Measurements from ENCODE around the gene IGFL4.

The IGFL4 gene

GRCh38 chr19:46018729-46019251 lies 22.0 kb downstream of the IGFL4 start:
- DNase-seq = no peak

DNA sequence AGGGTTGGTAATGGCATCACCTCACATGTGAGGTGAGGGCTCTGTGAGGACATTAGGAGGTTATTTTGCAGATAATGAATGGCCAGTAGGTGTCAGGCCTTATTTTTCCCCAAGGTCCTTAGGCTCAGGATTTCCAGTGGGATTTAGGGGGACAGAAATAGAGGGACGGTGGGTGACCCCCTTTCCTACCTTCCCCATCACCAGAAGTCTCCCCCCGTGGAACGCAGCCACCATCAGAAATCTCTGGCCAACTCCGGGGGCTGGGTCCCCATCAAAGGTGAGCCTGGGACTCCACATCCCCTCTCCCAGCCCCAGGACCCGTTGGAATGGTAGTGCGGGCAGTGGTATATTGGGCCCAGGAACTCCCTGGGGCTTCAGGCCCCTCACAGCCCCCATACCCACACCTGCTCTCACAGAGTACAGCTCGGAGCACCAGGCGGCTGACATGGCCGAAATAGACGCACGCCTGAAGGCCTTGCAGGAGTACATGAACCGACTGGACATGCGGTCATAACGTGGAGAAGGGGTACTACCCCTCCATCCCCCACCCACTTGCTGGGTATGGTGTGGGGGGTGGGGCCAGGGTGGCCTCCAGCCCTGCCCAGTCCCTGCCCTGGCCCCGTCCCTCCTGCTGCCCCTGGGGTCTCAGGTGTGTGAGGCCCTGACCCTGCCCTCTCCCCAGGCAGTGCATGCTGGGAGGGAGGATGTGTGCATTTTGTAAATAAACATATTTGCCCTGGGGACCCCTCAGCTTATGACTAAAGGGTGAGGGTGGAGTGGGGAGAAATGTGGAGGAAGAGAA lies 22.7 kb downstream of the IGFL4 start:
- DNase-seq = no peak

DNA sequence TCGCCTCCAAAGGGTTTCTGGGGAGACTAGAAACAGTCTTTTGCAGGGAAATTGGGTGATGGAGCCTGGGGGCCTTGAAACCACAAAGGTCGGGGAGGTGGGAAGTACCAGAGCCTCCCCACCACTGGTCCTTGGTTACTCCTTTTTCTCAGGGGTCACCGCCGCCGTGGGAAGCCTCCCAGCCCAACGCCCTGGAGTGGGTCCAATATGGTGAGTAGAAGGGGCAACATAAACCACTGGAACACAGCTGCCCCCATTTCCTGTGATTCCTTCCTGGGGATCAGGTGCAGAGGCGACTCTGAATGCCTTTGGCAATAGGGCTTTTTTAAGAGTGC lies 23.7 kb downstream of the IGFL4 start:
- DNase-seq = no peak

- peak; percentile 69 for DNase-seq
These were observed 24.2 kb downstream of the IGFL4 start for GRCh38 chr19:46016426-46017094.

DNA sequence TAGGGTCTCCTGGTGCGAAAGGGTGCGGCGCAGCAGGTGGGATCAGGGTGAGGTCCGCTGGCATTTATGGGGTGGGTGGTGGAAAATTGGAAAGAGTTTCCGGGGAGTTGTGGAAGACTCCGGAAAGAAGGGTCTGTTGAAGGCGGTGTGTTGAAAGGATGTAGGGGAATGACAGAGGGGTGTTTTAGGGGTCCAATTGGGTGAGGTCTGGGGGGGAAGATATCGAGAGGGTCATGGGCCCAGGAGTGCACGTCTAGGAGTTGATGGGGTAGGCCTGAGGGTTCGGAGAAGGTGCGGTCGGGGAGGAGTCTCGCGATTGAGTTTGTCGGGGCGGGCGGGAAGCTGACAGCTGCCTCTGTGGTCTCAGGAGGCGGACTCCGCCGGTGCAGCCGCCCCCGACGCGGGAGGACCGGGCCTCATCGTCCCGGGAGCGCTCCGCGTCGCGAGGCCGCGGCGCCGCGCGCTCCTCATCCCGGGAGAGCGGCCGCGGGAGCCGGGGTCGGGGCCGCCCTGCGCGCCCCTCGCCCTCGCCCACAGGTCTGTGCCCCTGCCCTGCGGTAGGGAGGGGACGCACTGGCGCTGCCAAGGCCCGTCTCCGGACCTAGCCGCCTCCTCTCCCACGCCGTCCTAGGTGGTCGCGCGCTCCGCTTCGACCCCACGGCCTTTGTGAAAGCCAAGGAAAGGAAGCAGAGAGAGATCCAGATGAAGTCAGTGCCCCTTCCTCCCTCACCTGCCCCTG lies 24.9 kb downstream of the IGFL4 start:
- peak; percentile 36 for DNase-seq

GRCh38 chr19:46014941-46015686 lies 25.7 kb downstream of the IGFL4 start:
- peak; percentile 48 for DNase-seq

GRCh38 chr19:46014534-46014933 lies 26.3 kb downstream of the IGFL4 start:
- DNase-seq = no peak

DNA sequence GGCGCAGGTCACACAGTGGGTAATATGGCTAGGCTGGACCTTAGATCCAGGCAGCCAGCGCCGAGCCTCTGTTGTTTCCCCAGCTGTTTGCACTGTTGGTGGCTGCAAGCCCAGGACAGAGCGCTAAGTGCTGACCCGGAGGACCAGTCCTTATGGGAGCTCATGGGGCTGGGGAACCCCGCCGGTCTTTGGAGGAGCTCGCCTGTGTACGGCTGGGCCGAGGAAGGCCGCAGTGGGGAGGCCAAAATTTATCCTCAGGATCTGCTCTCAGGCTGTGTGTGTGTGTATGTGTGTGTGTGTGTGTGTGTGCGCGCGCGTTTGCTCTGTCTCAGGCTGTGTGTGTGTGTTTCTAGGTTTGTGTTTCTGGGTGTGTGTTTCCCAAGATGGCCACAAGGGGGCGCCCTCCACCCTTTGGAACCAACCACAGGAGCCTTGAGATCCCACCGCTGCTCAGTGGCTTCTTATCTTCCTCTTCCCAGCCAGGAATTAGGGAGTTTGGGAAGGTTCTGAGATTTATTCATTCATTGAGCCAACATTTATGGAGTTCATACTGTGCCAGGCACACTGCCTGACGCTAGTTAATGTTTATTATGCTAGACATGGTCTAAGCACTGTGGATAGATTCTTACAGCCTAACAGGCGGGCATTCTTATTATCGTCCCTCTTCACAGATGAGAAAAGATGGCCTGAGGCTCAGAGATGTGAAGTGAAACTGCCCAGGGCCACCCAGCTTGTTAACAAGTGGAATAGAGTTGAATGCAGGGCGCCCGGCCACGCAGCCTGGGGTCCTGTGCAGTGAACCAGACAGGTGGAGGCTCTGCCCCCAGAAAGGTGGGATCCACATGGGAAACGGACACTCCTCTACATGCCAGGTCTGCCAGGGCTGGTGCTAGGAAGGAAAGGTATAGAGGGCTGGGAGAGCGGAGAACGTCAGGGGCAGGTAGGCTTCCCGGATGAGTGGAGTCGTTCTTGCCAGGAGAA lies 31.0 kb downstream of the IGFL4 start:
- peak; percentile 7 for DNase-seq

DNA sequence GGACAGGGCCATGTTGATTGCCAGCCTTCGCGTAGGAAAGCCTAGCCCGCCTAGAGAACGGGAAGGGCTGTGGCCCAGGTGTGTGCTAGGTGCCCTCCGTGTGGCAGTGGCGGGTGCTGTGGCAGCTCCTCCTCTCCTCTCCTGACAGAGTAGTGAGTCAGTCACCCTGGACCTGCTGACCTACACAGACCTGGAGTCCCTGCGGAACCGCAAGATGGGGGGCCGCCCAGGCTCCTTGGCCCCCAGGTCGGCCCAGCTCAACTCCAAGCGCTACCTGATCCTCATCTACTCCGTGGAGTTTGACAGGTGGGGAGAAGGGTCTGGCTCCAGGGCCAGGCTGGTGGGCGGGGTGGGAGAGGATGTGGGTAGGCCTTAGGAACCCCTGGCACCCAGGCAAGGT lies 34.4 kb downstream of the IGFL4 start:
- DNase-seq = no peak

DNA sequence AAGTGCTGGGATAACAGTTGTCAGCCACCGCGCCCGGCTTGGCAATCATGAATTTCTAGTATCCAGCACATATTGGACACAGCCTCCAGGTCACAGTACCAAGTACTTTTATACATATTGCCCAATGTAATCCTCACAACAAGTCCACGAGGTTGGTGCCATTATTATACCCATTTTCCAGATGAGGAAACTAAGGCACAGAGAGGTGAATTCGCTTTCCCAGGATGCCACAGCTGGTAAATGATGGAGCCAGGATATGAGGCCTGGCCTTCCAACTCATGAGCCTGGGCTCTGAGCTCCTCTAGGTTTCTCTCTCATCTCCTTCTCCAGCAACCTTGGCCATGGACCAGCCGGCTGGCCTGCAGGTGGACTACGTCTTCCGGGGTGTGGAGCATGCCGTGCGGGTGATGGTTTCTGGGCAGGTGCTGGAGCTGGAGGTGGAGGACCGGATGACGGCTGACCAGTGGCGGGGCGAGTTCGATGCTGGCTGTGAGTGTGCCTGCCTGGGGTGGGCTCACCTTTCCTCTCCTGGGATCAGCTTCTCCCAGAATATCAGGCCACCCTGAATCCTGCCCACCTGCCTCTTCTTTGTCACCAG lies 38.0 kb downstream of the IGFL4 start:
- no peak for DNase-seq

DNA sequence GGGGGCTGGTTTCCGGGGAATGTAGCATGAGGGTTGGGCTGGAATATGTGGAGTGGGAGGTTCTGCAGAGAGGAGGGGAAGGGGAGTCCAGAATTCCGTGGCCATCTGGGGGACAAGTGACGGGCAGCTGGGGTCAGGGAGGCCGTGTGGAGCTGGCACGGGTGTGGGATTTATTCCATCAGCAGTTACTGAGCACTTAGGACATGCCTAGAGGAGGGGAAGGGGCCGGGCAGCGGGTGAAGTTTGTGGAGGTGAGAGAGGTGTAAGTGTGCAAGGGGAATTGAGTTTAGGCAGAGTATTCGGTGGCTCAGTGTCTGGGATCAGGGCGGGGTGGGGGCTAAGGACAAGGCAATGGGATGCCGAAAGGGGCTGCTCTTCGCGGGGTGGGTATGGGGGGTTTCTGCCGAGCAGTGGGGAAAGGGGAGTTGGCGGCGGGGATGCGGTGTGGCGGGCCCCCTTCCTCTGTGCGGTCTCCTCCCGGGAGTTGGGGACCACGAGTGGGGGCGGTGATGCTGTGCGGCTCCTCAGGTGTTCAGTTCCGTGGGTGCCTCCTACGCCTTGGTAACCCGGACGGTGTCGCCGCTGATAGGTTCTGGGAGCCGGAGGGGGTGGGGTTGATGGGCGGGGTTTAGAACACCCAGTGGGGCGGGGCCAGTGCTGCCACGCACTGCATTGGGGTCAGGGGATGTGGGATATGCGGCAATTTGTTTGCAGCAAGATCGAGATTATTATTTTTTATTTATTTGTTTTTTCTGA lies 40.1 kb downstream of the IGFL4 start:
- peak; percentile 67 for DNase-seq

GRCh38 chr19:45999653-46000121 lies 41.1 kb downstream of the IGFL4 start:
- DNase-seq = peak; percentile 64

DNA sequence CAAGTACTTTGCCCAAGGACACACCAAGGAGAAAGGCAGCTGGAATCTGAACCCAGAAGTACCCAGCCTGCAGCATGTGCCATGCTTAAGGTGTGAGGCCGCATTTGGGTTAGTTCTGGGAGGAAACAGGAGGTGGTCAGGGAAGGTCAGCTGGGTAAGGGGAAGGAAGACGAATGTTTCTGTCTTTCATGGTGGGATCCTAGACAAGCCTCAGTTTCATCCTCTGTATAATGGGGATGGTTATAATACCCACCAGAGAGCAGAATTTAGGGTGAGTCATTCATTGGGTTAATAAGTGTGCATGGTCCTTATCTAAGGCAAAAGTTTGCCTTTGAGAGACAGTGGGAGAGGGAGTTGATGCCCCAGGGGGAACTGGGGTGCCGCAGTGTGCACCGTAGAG lies 42.0 kb downstream of the IGFL4 start:
- DNase-seq = no peak

DNA sequence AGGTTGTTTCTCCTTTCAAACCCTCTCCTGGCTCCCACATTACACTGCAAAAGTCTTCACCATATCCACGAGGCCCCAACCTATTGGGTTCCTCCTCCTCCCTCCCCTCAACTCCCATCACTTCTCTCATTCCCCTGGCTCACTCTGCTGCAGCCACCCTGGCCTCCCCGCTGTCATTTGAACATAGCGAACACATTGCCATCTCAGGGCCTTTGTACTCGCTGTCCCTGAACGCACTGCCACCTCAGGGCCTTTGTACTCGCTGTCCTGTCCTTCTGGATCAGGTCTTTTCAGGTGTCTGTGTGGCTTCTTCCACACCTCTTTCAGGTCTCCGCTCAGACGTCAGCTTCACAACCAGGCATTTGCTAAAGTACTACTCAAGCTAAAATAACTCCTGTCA lies 43.9 kb downstream of the IGFL4 start:
- no peak for DNase-seq

DNA sequence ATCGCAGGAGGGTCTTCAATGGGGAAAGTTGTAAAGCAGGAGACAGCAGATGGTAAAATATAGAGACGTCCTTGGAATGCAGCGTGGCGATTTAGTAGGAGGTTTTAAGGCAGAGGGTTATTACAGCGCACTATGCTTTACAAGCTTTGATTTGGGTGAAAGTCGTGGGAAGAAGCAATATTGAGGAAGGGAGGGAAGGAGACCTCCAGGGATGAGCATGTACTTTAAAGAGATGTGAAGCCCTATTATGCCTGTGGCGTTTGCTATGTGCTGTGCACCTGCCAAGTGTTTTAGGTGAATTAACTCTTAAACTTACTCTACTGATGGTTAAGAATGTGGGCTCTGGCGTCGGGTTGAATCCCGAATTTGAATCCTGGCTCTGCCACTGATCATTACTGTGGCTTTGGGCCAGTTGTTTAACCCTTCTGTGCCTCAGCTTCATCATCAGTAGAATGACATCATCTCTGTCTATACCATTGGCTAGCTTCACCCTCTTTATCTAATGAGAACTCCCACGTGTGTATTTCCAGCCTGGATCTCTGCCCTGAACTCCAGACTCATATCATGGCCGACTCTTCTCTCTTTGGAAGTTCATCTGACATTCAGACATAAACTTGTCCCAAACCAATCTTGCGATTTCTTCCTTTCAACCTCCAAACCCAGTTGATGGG lies 45.0 kb downstream of the IGFL4 start:
- DNase-seq = no peak

DNA sequence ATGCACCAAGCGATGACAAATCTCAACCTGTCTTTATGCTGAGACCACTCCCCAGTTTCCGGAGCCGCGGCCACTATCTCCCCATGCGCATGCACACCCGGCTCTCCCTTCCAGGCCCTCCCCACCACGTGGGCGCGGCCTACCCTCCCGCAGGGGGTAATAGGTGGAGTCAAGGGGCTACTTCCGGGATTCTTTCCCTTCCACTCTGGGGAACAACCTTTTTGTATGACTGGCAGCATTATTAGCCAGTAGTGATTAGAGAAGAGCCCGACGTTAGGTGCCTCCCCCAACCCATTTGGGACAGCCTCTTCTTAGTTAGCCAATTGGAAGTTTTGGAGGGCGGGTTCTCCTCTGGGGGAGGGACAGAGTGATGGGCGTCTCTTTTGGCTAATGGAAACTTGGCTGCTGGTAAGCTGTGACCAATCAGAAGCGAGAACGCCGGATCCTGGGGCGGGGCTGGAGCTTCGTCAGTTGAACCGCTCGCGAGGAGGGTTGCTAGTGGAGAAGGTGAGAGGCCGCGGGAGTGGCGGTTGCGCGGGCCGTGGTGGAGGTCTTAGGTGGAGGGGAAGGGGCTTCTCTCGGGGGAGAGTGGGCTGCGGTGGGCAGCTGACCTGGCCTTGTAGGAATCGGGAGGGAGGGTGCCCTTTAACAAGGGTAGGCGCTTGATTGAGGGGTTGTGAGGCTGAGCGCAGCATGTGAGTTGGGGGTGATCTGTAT lies 45.6 kb downstream of the IGFL4 start, which contains the start of gene CCDC61:
CCDC61 (plus strand) TSS at position 470 of the 717 bp plus-strand sequence. CDS start 7,552 bp downstream, outside the sequence.
- DNase-seq = peak; percentile 98

DNA sequence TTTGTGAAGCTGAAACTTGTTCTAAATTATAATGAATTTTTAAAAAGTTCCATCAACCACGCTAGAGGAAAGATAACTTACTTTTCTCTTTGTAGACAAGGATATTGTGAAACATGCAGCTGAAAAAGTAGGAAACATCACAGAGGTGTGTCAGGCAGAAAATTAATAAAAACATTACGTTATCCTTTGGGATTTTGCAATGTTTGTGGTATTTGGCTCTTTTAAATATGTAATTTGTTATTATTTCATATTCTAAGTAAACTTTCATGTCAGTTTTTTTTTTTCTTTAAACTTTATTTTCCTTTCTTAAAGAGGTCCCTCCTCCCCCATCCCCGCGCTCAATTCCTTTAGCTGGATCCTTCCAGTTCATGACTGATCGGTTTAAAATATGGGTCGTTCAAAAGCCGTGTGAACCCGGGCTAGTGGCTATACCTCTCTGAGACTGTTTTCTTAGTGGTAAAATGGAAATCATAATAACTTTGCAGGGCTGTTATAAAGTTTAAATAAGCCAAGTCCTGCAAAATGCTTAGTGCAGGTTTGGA lies 46.3 kb downstream of the IGFL4 start:
- DNase-seq = no peak

DNA sequence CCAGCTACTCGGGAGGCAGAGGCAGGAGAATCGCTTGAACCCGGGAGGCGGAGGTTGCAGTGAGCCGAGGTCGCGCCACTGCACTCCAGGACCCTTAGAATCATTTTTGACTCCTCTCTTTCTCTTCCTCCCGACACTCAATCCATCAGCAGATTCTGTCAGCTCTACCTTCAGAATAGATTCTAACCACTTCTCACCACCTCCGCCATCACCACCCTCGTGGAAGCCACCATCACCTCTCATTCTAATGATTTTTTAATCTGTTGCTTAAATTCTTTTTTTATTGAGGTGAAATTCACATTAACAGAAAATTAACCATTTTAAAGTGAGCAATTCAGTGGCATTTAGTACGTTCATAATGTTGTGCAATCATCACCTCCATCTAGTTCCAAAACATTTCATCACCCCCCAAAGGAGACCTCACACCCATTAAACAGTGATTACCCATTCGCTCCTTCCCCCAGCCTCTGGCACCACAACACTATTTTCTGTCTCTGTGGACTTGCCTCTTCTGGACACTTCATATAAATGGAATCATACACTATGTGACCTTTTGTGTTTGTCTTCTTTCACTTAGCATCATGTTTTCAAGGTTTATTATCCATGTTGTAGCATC lies 50.6 kb downstream of the IGFL4 start:
- no peak for DNase-seq
